H9 (cell line): ENCODE measurements around the gene GABRB1. TPM values are rescaled to one million over a fixed set of nuclear protein-coding genes. Genes with fewer than 3 reads are reported as not detected.

Experiments used
- DNase-seq: peaks from one replicate; pipeline ENCODE4 v3.0.0-alpha.2; 2017
- H2AFZ ChIP-seq: one replicate; pipeline ENCODE4 v1.6.1; 2013; ENCODE audit warnings: mild to moderate bottlenecking, low read length, control low read depth, moderate library complexity
- H2AK5ac ChIP-seq: 2 replicates; pipeline ENCODE4 v1.6.1; 2013; ENCODE audit warnings: low read length, control low read depth, mixed read lengths; ENCODE audit not compliant: insufficient read length
- H2BK120ac ChIP-seq: one replicate; pipeline ENCODE4 v1.6.1; 2013; ENCODE audit warnings: low read depth, mild to moderate bottlenecking, low read length, control low read depth, inconsistent platforms; ENCODE audit not compliant: poor library complexity, severe bottlenecking
- H2BK12ac ChIP-seq: 2 replicates; pipeline ENCODE4 v1.6.1; 2013; ENCODE audit warnings: low read length, control low read depth, mixed read lengths, low read depth; ENCODE audit not compliant: insufficient read length
- H2BK15ac ChIP-seq: 2 replicates; pipeline ENCODE4 v1.6.1; 2013; ENCODE audit warnings: low read depth, low read length, control low read depth
- H2BK20ac ChIP-seq: one replicate; pipeline ENCODE4 v1.6.1; 2013; ENCODE audit warnings: low read depth, mild to moderate bottlenecking, low read length, control low read depth, inconsistent platforms; ENCODE audit not compliant: poor library complexity, severe bottlenecking
- H2BK5ac ChIP-seq: 2 replicates; pipeline ENCODE4 v1.6.1; 2013; ENCODE audit warnings: low read length, control low read depth, mixed read lengths; ENCODE audit not compliant: insufficient read length
- H3K14ac ChIP-seq: 2 replicates; pipeline ENCODE4 v1.6.1; 2013; ENCODE audit warnings: low read length, control low read depth; ENCODE audit not compliant: insufficient read depth
- H3K18ac ChIP-seq: 2 replicates; pipeline ENCODE4 v1.6.1; 2013; ENCODE audit warnings: low read depth, mild to moderate bottlenecking, mixed read lengths, low read length, control low read depth; ENCODE audit not compliant: insufficient read length
- H3K23ac ChIP-seq: 2 replicates; pipeline ENCODE4 v1.6.1; 2013; ENCODE audit warnings: low read length, control low read depth, mixed read lengths, low read depth; ENCODE audit not compliant: insufficient read length
- H3K23me2 ChIP-seq: 2 replicates; pipeline ENCODE4 v1.6.1; 2013; ENCODE audit warnings: low read depth, mild to moderate bottlenecking, mixed read lengths, low read length, control low read depth; ENCODE audit not compliant: insufficient read length, poor library complexity, severe bottlenecking
- H3K27ac ChIP-seq: 2 replicates; pipeline ENCODE4 v1.5.1; 2013; ENCODE audit warnings: low read length, control low read depth, mixed read lengths, low read depth; ENCODE audit not compliant: insufficient read length
- H3K27me3 ChIP-seq: 2 replicates; pipeline ENCODE4 v1.6.1; 2013; ENCODE audit warnings: low read length, control low read depth, inconsistent platforms; ENCODE audit not compliant: insufficient read depth
- H3K4ac ChIP-seq: 2 replicates; pipeline ENCODE4 v1.6.1; 2013; ENCODE audit warnings: low read depth, mild to moderate bottlenecking, control low read depth, inconsistent platforms, low read length, moderate library complexity
- H3K4me1 ChIP-seq: 2 replicates; pipeline ENCODE4 v1.6.1; 2013; ENCODE audit warnings: low read length, control low read depth, inconsistent platforms; ENCODE audit not compliant: insufficient read depth
- H3K4me2 ChIP-seq: 2 replicates; pipeline ENCODE4 v1.6.1; 2013; ENCODE audit warnings: low read length, control low read depth, mixed read lengths; ENCODE audit not compliant: insufficient read length, insufficient read depth
- H3K56ac ChIP-seq: 2 replicates; pipeline ENCODE4 v1.6.1; 2013; ENCODE audit warnings: low read depth, mild to moderate bottlenecking, mixed read lengths, low read length, control low read depth; ENCODE audit not compliant: insufficient read length
- H3K79me1 ChIP-seq: 2 replicates; pipeline ENCODE4 v1.6.1; 2013; ENCODE audit warnings: low read depth, mild to moderate bottlenecking, moderate library complexity, low read length, control low read depth, inconsistent platforms; ENCODE audit not compliant: insufficient read depth, poor library complexity, severe bottlenecking
- H3K79me2 ChIP-seq: 2 replicates; pipeline ENCODE4 v1.6.1; 2013; ENCODE audit warnings: low read length, control low read depth, inconsistent platforms; ENCODE audit not compliant: insufficient read depth
- H3K9ac ChIP-seq: 2 replicates; pipeline ENCODE4 v1.6.1; 2013; ENCODE audit warnings: low read length, control low read depth, mixed read lengths; ENCODE audit not compliant: insufficient read length; ENCODE audit errors: extremely low read depth
- H3K9me3 ChIP-seq: one replicate; pipeline ENCODE4 v1.6.1; 2013; ENCODE audit warnings: low read depth, low read length, inconsistent platforms; ENCODE audit not compliant: control insufficient read depth
- H3T11ph ChIP-seq: one replicate; pipeline ENCODE4 v1.6.1; 2013; ENCODE audit warnings: mild to moderate bottlenecking, low read length, control low read depth, inconsistent platforms
- H4K20me1 ChIP-seq: one replicate; pipeline ENCODE4 v1.6.1; 2013; ENCODE audit not compliant: control insufficient read depth, insufficient read length, insufficient read depth
- H4K5ac ChIP-seq: 2 replicates; pipeline ENCODE4 v1.6.1; 2013; ENCODE audit warnings: low read depth, mild to moderate bottlenecking, mixed read lengths, low read length, control low read depth; ENCODE audit not compliant: insufficient read length
- H4K8ac ChIP-seq: replicated peaks from 2 replicates; pipeline ENCODE4 v1.6.1; 2013; ENCODE audit warnings: low read length, control low read depth, mixed read lengths, low read depth; ENCODE audit not compliant: insufficient read length
- H4K91ac ChIP-seq: 2 replicates; pipeline ENCODE4 v1.6.1; 2013; ENCODE audit warnings: low read depth, mild to moderate bottlenecking, moderate library complexity, mixed read lengths, low read length, control low read depth; ENCODE audit not compliant: insufficient read length
- H3K27ac Mint-ChIP-seq, 3 experiments: 2 replicates in 2 of 3; 3 replicates in 1 of 3; pipeline ENCODE4 v1.8.0; 2020 to 2021; ENCODE audit warnings: mixed read lengths in 3 of 3, mild to moderate bottlenecking in 1 of 3, moderate library complexity in 1 of 3
- H3K27me3 Mint-ChIP-seq: 2 replicates; pipeline ENCODE4 v1.8.0; 2021; ENCODE audit warnings: low read depth, mild to moderate bottlenecking, moderate library complexity, mixed read lengths
- H3K36me3 Mint-ChIP-seq, 3 experiments: 2 replicates in 2 of 3; 3 replicates in 1 of 3; pipeline ENCODE4 v1.8.0; 2020 to 2021; ENCODE audit warnings: low read depth in 3 of 3, mixed read lengths in 3 of 3; ENCODE audit not compliant: insufficient read depth in 1 of 3
- H3K4me1 Mint-ChIP-seq, 2 experiments: 2 replicates each; pipeline ENCODE4 v1.8.0; 2020; ENCODE audit warnings: mixed read lengths in 2 of 2
- H3K4me3 Mint-ChIP-seq, 2 experiments: 2 replicates in 1 of 2; 3 replicates in 1 of 2; pipeline ENCODE4 v1.8.0; 2020 to 2021; ENCODE audit warnings: mild to moderate bottlenecking in 2 of 2, mixed read lengths in 2 of 2, moderate library complexity in 1 of 2
- H3K9me3 Mint-ChIP-seq, 2 experiments: 2 replicates in 1 of 2; 3 replicates in 1 of 2; pipeline ENCODE4 v1.8.0; 2020; ENCODE audit warnings: mild to moderate bottlenecking in 2 of 2, mixed read lengths in 2 of 2, moderate library complexity in 1 of 2
- WGBS: extraction: QIAGEN DNeasy Blood & Tissue Kit; methylation state at CpG from one replicate; pipeline ENCODE4 v1.1.7; 2013; ENCODE audit warnings: missing lambda C conversion rate, low lambda C conversion rate, mixed read lengths; ENCODE audit not compliant: insufficient read length; ENCODE audit errors: extremely low coverage; 5-methylcytosine and 5-hydroxymethylcytosine counted together
- total RNA-seq: library from RNA; stranded (reverse); gene quantifications from 2 replicates; pipeline ENCODE4 v1.2.1, GENCODE V29; 2021
- TF ChIP-seq, protein P1 (sequence below): fragments of 200-600 bp; sonication (generic); conservative IDR thresholded peaks from 3 replicates; pipeline ENCODE4 v1.8.0; 2021; ENCODE audit warnings: antibody characterized with exemption, mild to moderate bottlenecking

GABRB1 gene
- total RNA-seq, 1 experiment from 2014 or later: 0.39 TPM

DNA sequence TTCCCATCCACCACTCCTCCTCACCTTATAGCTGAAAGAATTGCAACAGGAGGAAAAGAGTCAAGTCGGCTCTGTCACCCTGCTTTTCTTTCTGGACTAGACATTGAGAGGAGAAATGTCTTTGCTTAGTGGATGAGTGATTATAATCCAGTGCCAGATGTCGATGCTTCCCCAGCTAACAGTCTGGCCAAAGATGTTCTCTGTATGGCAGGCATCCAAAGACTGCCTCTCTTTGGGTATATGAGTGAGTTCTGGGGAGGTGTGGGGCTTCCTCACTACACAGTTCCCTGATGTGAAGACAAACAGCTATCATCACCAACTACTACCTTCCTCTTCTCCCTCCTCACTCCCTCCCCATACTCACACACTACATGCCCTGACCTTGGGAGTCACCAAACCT lies 341.2 kb downstream of the GABRB1 start:
- Histone ChIP-seq H3K4ac (no peak overlapping the region), H3K18ac (no peak overlapping the region), H2BK20ac (no peak overlapping the region), H2BK15ac (no peak overlapping the region), H3K9me3 (no peaks in the 10 kb centered on the region), H4K20me1 (no peaks in the 10 kb centered on the region), H3K4me2 (no peak overlapping the region), H3K79me1 (no peaks in the 10 kb centered on the region), H3K4me1 (no peaks in the 10 kb centered on the region), H2BK120ac (no peak overlapping the region), H3K56ac (no peak overlapping the region), H4K91ac (no peak overlapping the region), H3K27ac (no peak overlapping the region), H3K14ac (no peak overlapping the region), H2AFZ (no peak overlapping the region), H3K27me3 (no peaks in the 10 kb centered on the region), H4K8ac (no peak overlapping the region), H3K23ac (no peak overlapping the region), H4K5ac (no peak overlapping the region), H3K79me2 (no peaks in the 10 kb centered on the region), H2BK12ac (no peak overlapping the region), H2BK5ac (no peak overlapping the region), H3T11ph (no peak overlapping the region), H2AK5ac (no peak overlapping the region), H3K9ac (no peak overlapping the region), H3K23me2 (no peaks in the 10 kb centered on the region)
- WGBS: no CpG with 5 or more reads among the region's 2 CpGs
- TF ChIP-seq, protein P1, sequence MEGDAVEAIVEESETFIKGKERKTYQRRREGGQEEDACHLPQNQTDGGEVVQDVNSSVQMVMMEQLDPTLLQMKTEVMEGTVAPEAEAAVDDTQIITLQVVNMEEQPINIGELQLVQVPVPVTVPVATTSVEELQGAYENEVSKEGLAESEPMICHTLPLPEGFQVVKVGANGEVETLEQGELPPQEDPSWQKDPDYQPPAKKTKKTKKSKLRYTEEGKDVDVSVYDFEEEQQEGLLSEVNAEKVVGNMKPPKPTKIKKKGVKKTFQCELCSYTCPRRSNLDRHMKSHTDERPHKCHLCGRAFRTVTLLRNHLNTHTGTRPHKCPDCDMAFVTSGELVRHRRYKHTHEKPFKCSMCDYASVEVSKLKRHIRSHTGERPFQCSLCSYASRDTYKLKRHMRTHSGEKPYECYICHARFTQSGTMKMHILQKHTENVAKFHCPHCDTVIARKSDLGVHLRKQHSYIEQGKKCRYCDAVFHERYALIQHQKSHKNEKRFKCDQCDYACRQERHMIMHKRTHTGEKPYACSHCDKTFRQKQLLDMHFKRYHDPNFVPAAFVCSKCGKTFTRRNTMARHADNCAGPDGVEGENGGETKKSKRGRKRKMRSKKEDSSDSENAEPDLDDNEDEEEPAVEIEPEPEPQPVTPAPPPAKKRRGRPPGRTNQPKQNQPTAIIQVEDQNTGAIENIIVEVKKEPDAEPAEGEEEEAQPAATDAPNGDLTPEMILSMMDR: no peak
- no peak overlapping the region for H3K4me3 Mint-ChIP-seq
- H3K36me3 Mint-ChIP-seq: peaks cover 0 to 1% (median 0%) of the 10 kb centered on the region in 3 experiments; a peak in 1 of 7 replicates
- DNase-seq: no peak
- no peaks in the 10 kb centered on the region for H3K4me1 Mint-ChIP-seq
- no peak overlapping the region for H3K27ac Mint-ChIP-seq
- H3K9me3 Mint-ChIP-seq: peaks cover 6 to 9% of the 10 kb centered on the region in 2 experiments; a peak in 4 of 5 replicates
- no peaks in the 10 kb centered on the region; the same call in none of the 2 replicates for H3K27me3 Mint-ChIP-seq
